Endothelial cell of umbilical vein (primary cell): Measurements from ENCODE around the gene RND2. TPM values are rescaled to one million over a fixed set of nuclear protein-coding genes. Genes with fewer than 3 reads are reported as not detected.

Source experiments
- BruUV-seq: library from RNA; stranded (reverse); fragments of 400-500 nt; replicated peaks from 2 replicates; lab custom pipeline; 2021; lab: Mats Ljungman, UMichigan
- CTCF ChIA-PET: fragments of 300-600, 350-600 bp; sonication (Branson Sonifier 250); formaldehyde crosslinking; loops from one replicate; lab custom pipeline; 2021; ENCODE audit warnings: antibody characterized with exemption, inconsistent platforms; lab: Charles Lee
- POLR2A ChIA-PET: fragments of 300-600, 350-600 bp; sonication (Branson Sonifier 250); formaldehyde crosslinking; loops from one replicate; lab custom pipeline; 2021; ENCODE audit warnings: antibody characterized with exemption, inconsistent platforms; lab: Charles Lee
- DNase-seq: peaks from one replicate; pipeline ENCODE4 v3.0.0-alpha.2; 2011; ENCODE audit warnings: low read depth, low spot score
- FAIRE-seq: peaks from 2 replicates; lab custom pipeline; 2011; peaks lifted over from hg19 to GRCh38; lab: Jason Lieb, UNC
- H2AFZ ChIP-seq: 2 replicates; pipeline ENCODE4 v1.6.0; 2012; ENCODE audit warnings: low read depth, low read length, control low read depth, inconsistent platforms
- H3K27ac ChIP-seq: 2 replicates; pipeline ENCODE4 v1.5.1; 2011; ENCODE audit warnings: low read depth, mild to moderate bottlenecking, control low read depth, low read length, moderate library complexity; ENCODE audit not compliant: insufficient read depth
- H3K27me3 ChIP-seq, 2 experiments: 2 replicates each; pipeline versions ENCODE4 v1.6.0 to v1.6.1; 2011; ENCODE audit warnings: low read length in 2 of 2, mixed read lengths in 1 of 2; ENCODE audit not compliant: control insufficient read depth in 2 of 2, insufficient read depth in 2 of 2
- H3K36me3 ChIP-seq, 2 experiments: 2 replicates in 1 of 2; 3 replicates in 1 of 2; pipeline ENCODE4 v1.5.1; 2011; ENCODE audit warnings: low read length in 2 of 2, mild to moderate bottlenecking in 1 of 2, moderate library complexity in 1 of 2; ENCODE audit not compliant: control insufficient read depth in 2 of 2, insufficient read depth in 2 of 2; ENCODE audit errors: extremely low read depth in 1 of 2
- H3K4me1 ChIP-seq: 3 replicates; pipeline ENCODE4 v1.5.1; 2011; ENCODE audit warnings: mild to moderate bottlenecking, low read length; ENCODE audit not compliant: control insufficient read depth, insufficient read depth; ENCODE audit errors: extremely low read depth
- H3K4me2 ChIP-seq: 2 replicates; pipeline ENCODE4 v1.6.1; 2011; ENCODE audit warnings: low read length, control low read depth, mixed read lengths; ENCODE audit not compliant: insufficient read depth
- H3K4me3 ChIP-seq, 3 experiments: fragments of 200-600 bp in 1 of 3; sonication (generic), shearing (Covaris generic) in 1 of 3; replicated peaks in 1 of 3; 2 replicates each; pipeline ENCODE4 v1.5.1; 2011 to 2016; ENCODE audit warnings: control low read depth in 3 of 3, low read length in 3 of 3, mild to moderate bottlenecking in 2 of 3, inconsistent platforms in 1 of 3, low read depth in 1 of 3, moderate library complexity in 1 of 3; ENCODE audit not compliant: insufficient read depth in 1 of 3
- H3K79me2 ChIP-seq: 2 replicates; pipeline ENCODE4 v1.6.0; 2012; ENCODE audit warnings: low read length, inconsistent platforms; ENCODE audit not compliant: control insufficient read depth, insufficient read depth
- H3K9ac ChIP-seq: replicated peaks from 2 replicates; pipeline ENCODE3; 2011; ENCODE audit warnings: low read length, control low read depth; ENCODE audit not compliant: insufficient read depth; ENCODE audit errors: extremely low read depth
- H3K9me1 ChIP-seq: replicated peaks from 3 replicates; pipeline ENCODE4 v1.6.0; 2011; ENCODE audit warnings: mild to moderate bottlenecking, low read length; ENCODE audit not compliant: control insufficient read depth, insufficient read depth; ENCODE audit errors: extremely low read depth
- H3K9me3 ChIP-seq: replicated peaks from 2 replicates; pipeline ENCODE4 v1.5.1; 2012; ENCODE audit warnings: low read length, inconsistent platforms; ENCODE audit not compliant: control insufficient read depth, insufficient read depth
- H4K20me1 ChIP-seq: replicated peaks from 2 replicates; pipeline ENCODE3; 2011; ENCODE audit warnings: mild to moderate bottlenecking, low read length; ENCODE audit not compliant: control insufficient read depth, insufficient read depth; ENCODE audit errors: extremely low read depth
- CTCF ChIP-seq, 2 donors: IDR thresholded peaks; 1 replicate in 1 of 2; 2 replicates in 1 of 2; pipeline ENCODE4 v1.5.1; 2011; ENCODE audit warnings: low read length in 2 of 2, mild to moderate bottlenecking in 2 of 2, moderate library complexity in 2 of 2, control low read depth in 1 of 2, inconsistent platforms in 1 of 2, low read depth in 1 of 2; ENCODE audit not compliant: insufficient read depth in 1 of 2; ENCODE audit errors: extremely low read depth in 1 of 2
- FOS ChIP-seq: IDR thresholded peaks from 2 replicates; pipeline ENCODE4 v1.6.1; 2011; ENCODE audit warnings: mild to moderate bottlenecking, low read length, moderate library complexity, borderline replicate concordance; ENCODE audit not compliant: insufficient read depth
- GATA2 ChIP-seq: IDR thresholded peaks from 2 replicates; pipeline ENCODE4 v1.7.0; 2011; ENCODE audit warnings: low read depth, mild to moderate bottlenecking, moderate library complexity, mixed read lengths, low read length; ENCODE audit not compliant: insufficient read length, insufficient read depth
- MAX ChIP-seq: IDR thresholded peaks from 2 replicates; pipeline ENCODE4 v1.6.1; 2011; ENCODE audit not compliant: insufficient read depth, insufficient read length
- MYC ChIP-seq: IDR thresholded peaks from one replicate; pipeline ENCODE4 v1.6.1; 2011; ENCODE audit warnings: mild to moderate bottlenecking, low read depth, low read length
- POLR2A ChIP-seq: IDR thresholded peaks from 2 replicates; pipeline ENCODE4 v1.6.1; 2012; ENCODE audit warnings: low read depth, mild to moderate bottlenecking, control low read depth, low read length
- POLR2AphosphoS5 ChIP-seq: IDR thresholded peaks from 2 replicates; pipeline ENCODE4 v1.6.1; 2012; ENCODE audit warnings: low read depth, mild to moderate bottlenecking, control low read depth, low read length, moderate library complexity; ENCODE audit not compliant: insufficient read depth
- dilution Hi-C: fragments of 300-500 bp; cut with MboI; formaldehyde crosslinking; loops from one replicate; pipeline ENCODE4 v1.15.0; 2019; ENCODE audit warnings: low sequenced_read_pairs; ENCODE audit not compliant: extremely low pct_ligation_motif_present
- intact Hi-C: fragments of 100-400 bp; cut with micrococcal nuclease; formaldehyde crosslinking; loops from one replicate; pipeline ENCODE4 v1.10.0; 2022
- polyA plus RNA-seq, 4 experiments: library from polyadenylated mRNA; depleted of rRNA in 3 of 4; stranded (reverse) in 3 of 4; unstranded in 1 of 4; fragments of >200 nt; gene quantifications; 2 replicates each; pipeline versions ENCODE4 v1.2.1 to v1.2.3, GENCODE V29; 2011 to 2012; ENCODE audit warnings: missing spikeins in 1 of 4
- total RNA-seq: library from RNA; stranded (reverse); gene quantifications from 2 replicates; pipeline ENCODE4 v1.2.3, GENCODE V29; 2021

The RND2 gene
- total and polyA plus RNA-seq, 2 donors (not counting 3 experiments of a cell fraction or from before 2014, with no cell fraction given), result 0.81 to 0.97 TPM

GRCh38 chr17:43011728-43012472, 13.1 kb upstream of the RND2 start:
- Histone ChIP-seq H3K36me3 (peaks cover 3 to 24% of the 10 kb centered on the region in 2 experiments), H3K9me3 (no peaks in the 10 kb centered on the region), H3K4me3 (no peak overlapping the region), H3K4me1 (peaks cover 16% of the 10 kb centered on the region), H3K4me2 (no peak overlapping the region), H2AFZ (no peak overlapping the region), H3K9ac (no peak overlapping the region), H3K9me1 (no peaks in the 10 kb centered on the region), H3K27ac (no peak overlapping the region), H4K20me1 (no peaks in the 10 kb centered on the region), H3K27me3 (no peaks in the 10 kb centered on the region), H3K79me2 (no peaks in the 10 kb centered on the region)
- intact Hi-C loops, result no loop called here
- FAIRE-seq, result no peak
- dilution Hi-C loops, result no loop called here
- ChIA-PET CTCF (interaction anchor here (1.2 to 2.4 kb wide), 2 partner anchors 13 to 14 kb away, joined by 4 to 8 read pairs; partner anchors contain the start of gene RPL27), POLR2A (interaction anchor here (1.0 kb wide), 1 partner anchor 14 kb away, joined by 4 read pairs; no protein-coding TSS in a partner anchor)
- no peak for TF ChIP-seq FOS
- TF ChIP-seq GATA2, result no peak
- no peak for TF ChIP-seq POLR2A
- TF ChIP-seq CTCF (IDR thresholded peaks at IDR 0.05; ENCODE audit: extremely low read depth in 1 of 2, insufficient read depth in 1 of 2, low read depth in 1 of 2, low read length in 2 of 2), result no peak
- no peak for TF ChIP-seq POLR2AphosphoS5
- no peak for TF ChIP-seq MYC
- TF ChIP-seq MAX, result no peak
- no peak for DNase-seq
- BruUV-seq, result no TSS peak
